ENCODE measurements around the gene ZNF462. TPM values are rescaled to one million over a fixed set of nuclear protein-coding genes. Genes with fewer than 3 reads are reported as not detected.

Gene ZNF462
- total and polyA plus RNA-seq, 2 of the 4 experiments (the other 2 are of a cell fraction) = 6.1 to 18.8 TPM

DNA sequence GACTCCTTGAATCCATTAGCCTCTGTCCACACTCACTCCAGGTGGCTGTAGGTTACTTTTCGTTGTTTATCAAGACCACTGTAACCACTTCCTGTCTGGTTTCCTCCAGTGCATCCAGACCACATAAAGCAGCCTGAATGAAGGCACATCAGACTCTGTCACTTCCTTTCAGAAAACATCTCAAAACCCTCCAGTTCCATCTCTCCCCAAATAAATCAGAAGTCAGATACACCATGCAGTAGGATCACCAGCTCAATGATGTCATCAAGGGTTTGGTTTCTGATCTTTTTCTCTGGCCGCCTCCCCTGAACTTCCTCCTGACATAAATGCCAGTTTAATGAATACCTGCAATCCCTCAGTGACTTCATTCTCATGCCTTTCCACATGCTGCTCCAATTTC is 161.2 kb downstream of the ZNF462 start:
- TF ChIP-seq RCOR1 (IDR thresholded peaks at IDR 0.05; ENCODE audit: insufficient replicate concordance, low read length) (no peak), RAD21 (IDR thresholded peaks at IDR 0.05; ENCODE audit: low read length) (no peak), BHLHE40 (IDR thresholded peaks at IDR 0.05; ENCODE audit: low read depth, low read length) (no peak), CEBPB (IDR thresholded peaks at IDR 0.05; ENCODE audit: low read depth, low read length) (no peak), POLR2A (IDR thresholded peaks at IDR 0.05; ENCODE audit: low read depth, low read length) (no peak), CTCF (conservative IDR thresholded peaks at IDR 0.05; ENCODE audit: low read depth, low read length) (no peak), NFE2L2 (IDR thresholded peaks at IDR 0.05; ENCODE audit: low read depth, low read length) (no peak)
- TF ChIP-seq, protein P1, sequence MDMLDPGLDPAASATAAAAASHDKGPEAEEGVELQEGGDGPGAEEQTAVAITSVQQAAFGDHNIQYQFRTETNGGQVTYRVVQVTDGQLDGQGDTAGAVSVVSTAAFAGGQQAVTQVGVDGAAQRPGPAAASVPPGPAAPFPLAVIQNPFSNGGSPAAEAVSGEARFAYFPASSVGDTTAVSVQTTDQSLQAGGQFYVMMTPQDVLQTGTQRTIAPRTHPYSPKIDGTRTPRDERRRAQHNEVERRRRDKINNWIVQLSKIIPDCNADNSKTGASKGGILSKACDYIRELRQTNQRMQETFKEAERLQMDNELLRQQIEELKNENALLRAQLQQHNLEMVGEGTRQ (IDR thresholded peaks at IDR 0.05; ENCODE audit: low read depth, low read length) = no peak
- TF ChIP-seq, protein P2, sequence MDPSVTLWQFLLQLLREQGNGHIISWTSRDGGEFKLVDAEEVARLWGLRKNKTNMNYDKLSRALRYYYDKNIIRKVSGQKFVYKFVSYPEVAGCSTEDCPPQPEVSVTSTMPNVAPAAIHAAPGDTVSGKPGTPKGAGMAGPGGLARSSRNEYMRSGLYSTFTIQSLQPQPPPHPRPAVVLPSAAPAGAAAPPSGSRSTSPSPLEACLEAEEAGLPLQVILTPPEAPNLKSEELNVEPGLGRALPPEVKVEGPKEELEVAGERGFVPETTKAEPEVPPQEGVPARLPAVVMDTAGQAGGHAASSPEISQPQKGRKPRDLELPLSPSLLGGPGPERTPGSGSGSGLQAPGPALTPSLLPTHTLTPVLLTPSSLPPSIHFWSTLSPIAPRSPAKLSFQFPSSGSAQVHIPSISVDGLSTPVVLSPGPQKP (IDR thresholded peaks at IDR 0.05; ENCODE audit: borderline replicate concordance, low read depth, low read length) = no peak

More for the DNA sequence above, 161.2 kb downstream of the ZNF462 start:
- Histone ChIP-seq H3K4me1 (ENCODE audit: control insufficient read depth, insufficient read depth, low read length) (peaks cover 5% of the 10 kb centered on the region), H2AK5ac (ENCODE audit: low read depth, low read length) (no peak overlapping the region), H3K4me3 (ENCODE audit: insufficient read depth, low read depth, low read length) (no peak overlapping the region), H4K5ac (ENCODE audit: low read depth, low read length) (no peak overlapping the region), H3K4me2 (ENCODE audit: low read depth, low read length) (no peak overlapping the region), H3K9me3 (ENCODE audit: control insufficient read depth, insufficient read depth, low read length) (0 out of 2 replicates have a peak, but pooled peaks cover 1% of the 10 kb centered on the region), H3K4ac (ENCODE audit: low read depth, low read length) (no peak overlapping the region), H2BK20ac (ENCODE audit: low read depth, low read length) (no peak overlapping the region), H3K36me3 (ENCODE audit: control insufficient read depth, insufficient read depth, low read length) (no peaks in the 10 kb centered on the region), H3K79me1 (ENCODE audit: low read depth in 1 of 2, low read length in 2 of 2) (no peaks in the 10 kb centered on the region), H2AFZ (replicated peaks; ENCODE audit: low read length, poor library complexity) (no peak overlapping the region), H2BK120ac (ENCODE audit: low read depth, low read length) (no peak overlapping the region), H3K9ac (ENCODE audit: low read depth, low read length) (no peak overlapping the region), H3K18ac (ENCODE audit: low read depth, low read length) (no peak overlapping the region), H4K20me1 (ENCODE audit: insufficient read depth, low read length) (peaks cover 9% of the 10 kb centered on the region; the same call in 1 of the 2 replicates), H3K27me3 (ENCODE audit: control insufficient read depth, insufficient read depth, low read length) (peaks cover 46% of the 10 kb centered on the region), H4K8ac (ENCODE audit: low read depth in 2 of 2, low read length in 2 of 2) (no peak overlapping the region), H3K9me1 (ENCODE audit: insufficient read depth, low read length) (peaks cover 2% of the 10 kb centered on the region; the same call in 1 of the 2 replicates), H3K56ac (ENCODE audit: extremely low read depth, insufficient read depth, low read length) (no peak overlapping the region), H3K14ac (replicated peaks; ENCODE audit: low read depth, low read length) (no peak overlapping the region), H3K23ac (ENCODE audit: low read depth, low read length) (no peak overlapping the region), H2BK15ac (ENCODE audit: low read depth, low read length) (no peak overlapping the region), H4K91ac (ENCODE audit: insufficient read depth, low read depth, low read length) (no peak overlapping the region), H2AK9ac (replicated peaks; ENCODE audit: low read depth, low read length, poor library complexity) (no peak overlapping the region), H2BK5ac (ENCODE audit: low read depth, low read length, poor library complexity, severe bottlenecking) (no peak overlapping the region), H3K27ac (ENCODE audit: insufficient read depth, low read length) (no peak overlapping the region)
- dilution Hi-C loops (cut with HindIII; ENCODE audit: low sequenced_read_pairs, unreplicated experiment) (no loop called here), in situ Hi-C loops (cut with MboI; ENCODE audit: low sequenced_read_pairs) (no loop called here), intact Hi-C loops (cut with micrococcal nuclease) (no loop called here)
- ChIA-PET POLR2A (ENCODE audit: unreplicated experiment) (no interaction called here), CTCF (interaction anchor here (1.3 kb wide), 1 partner anchor 11 kb away, joined by 3 read pairs; no protein-coding TSS in a partner anchor)
- no peak for ATAC-seq (ENCODE audit: low read depth)
- no TSS peak for BruUV-seq (replicated peaks)
- no peak for DNase-seq
- WGBS, 2 experiments (ENCODE audit: extremely low coverage in 2 of 2, insufficient read length in 1 of 2) = 38% methylated on average over 1 of the region's 2 CpGs; no CpG with 5 or more reads in 1 of the 2 experiments
